Glomerular visceral epithelial cell (primary cell): ENCODE measurements around the gene ZBTB33.
A peak's percentile ranks its signal among the peaks of the same experiment; 100 is the strongest.

Source experiments
- DNase-seq: peaks from one replicate; pipeline ENCODE4 v3.0.0-alpha.2; 2016; ENCODE audit errors: extremely low spot score

Gene ZBTB33

GRCh38 chrX:120262859-120263708, 12.5 kb downstream of the ZBTB33 start:
- no peak for DNase-seq

DNA sequence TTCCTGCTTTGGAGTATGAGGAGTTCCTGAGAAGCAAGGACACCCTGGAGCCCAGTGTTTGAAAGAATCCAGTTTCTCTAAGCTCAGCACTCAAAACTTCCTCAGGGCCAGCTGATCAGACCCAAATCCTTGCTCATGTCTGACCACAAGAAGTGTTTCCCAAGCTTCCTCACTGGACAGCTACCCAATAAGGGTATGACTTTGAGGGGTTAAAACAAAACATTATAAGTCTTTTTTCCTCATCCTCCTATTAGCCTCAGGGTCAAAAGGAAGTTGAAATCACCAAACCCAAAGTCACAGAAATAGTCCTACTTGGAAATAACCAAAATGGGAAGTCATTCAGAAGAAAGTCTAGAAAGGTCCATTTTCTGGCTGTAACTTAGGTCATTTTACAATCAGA, 13.7 kb downstream of the ZBTB33 start:
- DNase-seq = no peak

- DNase-seq = no peak
Observed at GRCh38 chrX:120269373-120270035, 18.9 kb downstream of the ZBTB33 start.

- DNase-seq = no peak
Observed at GRCh38 chrX:120270567-120270966, 20.0 kb downstream of the ZBTB33 start.

GRCh38 chrX:120271218-120271617, 20.6 kb downstream of the ZBTB33 start:
- no peak for DNase-seq

DNA sequence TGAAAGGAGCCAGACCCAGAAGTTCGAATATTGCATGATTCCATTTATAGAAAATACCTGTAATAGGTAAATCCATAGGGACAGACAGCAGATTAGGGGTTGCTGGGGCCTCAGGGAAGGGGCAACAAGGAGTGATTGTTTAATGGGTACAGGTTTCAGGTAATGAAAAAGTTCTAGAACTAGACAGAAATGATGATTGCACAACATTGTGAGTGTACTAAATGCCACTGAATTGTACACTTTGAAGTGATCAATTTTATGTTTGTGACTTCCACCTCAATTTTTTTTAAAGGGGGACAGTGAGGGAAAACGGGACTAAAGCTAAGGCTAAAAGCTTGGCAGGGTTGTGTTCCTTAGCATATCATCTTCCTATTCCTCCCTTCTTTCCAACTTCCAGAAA, 23.5 kb downstream of the ZBTB33 start:
- no peak for DNase-seq

DNA sequence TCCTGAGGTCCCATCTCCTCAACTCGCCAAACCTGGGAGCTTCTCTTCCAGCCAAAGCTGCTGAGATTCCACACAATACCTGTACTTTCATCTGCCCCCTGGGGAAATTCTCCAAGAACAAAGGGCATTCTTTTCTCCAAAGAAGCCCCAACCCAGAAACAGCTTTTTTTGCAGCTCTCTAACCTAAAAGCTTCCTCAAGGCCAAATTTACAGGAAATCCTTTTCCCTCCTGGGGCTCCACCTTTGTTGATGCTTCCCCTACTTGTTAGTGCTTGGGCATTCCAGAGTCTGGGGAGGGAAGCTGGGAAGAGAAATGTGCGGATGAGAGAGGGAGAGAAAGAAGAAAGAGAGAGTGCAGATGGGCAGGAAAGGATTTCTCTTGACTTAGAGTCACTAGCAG, 24.3 kb downstream of the ZBTB33 start:
- no peak for DNase-seq

DNA sequence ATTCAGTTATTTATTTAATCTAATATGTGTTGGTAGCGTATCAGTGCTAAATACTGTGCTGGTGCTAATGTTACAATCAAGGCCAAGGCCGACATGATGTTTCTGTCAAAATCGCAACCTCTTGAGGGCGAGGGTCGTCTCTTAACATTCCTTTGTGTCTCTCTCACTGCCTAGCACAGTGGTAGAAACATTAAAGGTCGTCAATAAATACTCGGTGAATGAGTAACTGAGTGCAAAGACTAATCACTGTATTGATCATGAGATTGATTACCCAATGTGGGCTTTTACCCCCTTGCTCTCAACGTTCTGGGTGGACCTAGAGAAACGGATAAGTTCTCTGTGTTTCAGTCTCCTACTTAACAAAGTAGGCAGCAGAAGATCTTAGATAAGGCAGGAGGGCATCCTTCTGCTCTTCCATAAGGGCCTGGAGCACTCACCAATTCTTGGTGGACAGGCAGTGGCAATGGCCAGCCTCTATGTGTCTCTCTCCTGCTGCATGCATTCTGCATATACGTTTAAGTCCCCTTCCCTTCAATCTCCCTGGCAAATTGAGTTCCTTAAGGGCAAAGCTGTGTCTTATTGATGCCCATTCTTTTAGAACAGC, 30.5 kb downstream of the ZBTB33 start:
- no peak for DNase-seq

DNA sequence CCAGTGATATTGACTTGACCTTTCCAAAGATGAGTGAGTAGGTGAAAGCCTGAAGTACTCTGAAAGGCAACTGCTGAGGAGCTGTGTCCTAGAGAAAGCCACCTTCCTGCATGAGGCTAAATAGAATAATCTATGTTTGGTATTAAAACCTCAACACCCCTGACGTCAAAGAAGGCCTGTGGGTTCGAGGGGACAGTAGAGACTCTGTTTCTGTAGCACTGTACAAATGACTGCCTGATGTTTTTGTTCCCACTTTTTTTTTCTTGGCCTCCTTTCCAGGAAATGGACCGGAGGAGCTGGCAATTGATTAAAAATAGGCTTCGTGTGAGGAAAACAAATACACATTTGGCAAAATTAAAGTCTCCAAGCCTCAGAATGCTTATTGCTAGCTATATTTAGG, 31.1 kb downstream of the ZBTB33 start:
- DNase-seq = no peak

GRCh38 chrX:120282697-120283096, 32.1 kb downstream of the ZBTB33 start:
- no peak for DNase-seq

GRCh38 chrX:120286733-120287512, 36.3 kb downstream of the ZBTB33 start:
- no peak for DNase-seq

GRCh38 chrX:120287513-120288112, 37.0 kb downstream of the ZBTB33 start:
- DNase-seq = no peak

GRCh38 chrX:120290107-120290506, 39.5 kb downstream of the ZBTB33 start:
- no peak for DNase-seq

- DNase-seq = no peak
Observed at GRCh38 chrX:120291211-120291610, 40.6 kb downstream of the ZBTB33 start.

DNA sequence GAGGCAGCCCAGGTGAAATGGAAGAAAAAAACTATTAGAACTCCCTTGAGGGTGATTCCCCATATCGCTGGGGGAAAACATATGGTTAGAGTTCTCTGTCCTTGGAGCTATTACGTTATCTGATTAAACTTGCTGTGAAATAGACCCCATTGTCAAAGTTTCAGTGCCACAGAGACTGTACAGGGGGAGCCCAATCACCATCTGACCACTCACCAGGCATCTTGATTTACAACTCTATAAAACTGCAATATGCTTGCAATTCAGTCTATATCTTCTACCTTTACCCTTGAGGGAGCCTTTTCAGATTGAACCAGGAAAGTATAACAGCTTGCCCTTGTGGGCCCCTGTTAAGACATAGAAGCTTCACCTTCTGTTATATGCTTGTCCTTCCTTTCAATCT, 42.4 kb downstream of the ZBTB33 start:
- no peak for DNase-seq

GRCh38 chrX:120294651-120295050, 44.0 kb downstream of the ZBTB33 start:
- DNase-seq = no peak

DNA sequence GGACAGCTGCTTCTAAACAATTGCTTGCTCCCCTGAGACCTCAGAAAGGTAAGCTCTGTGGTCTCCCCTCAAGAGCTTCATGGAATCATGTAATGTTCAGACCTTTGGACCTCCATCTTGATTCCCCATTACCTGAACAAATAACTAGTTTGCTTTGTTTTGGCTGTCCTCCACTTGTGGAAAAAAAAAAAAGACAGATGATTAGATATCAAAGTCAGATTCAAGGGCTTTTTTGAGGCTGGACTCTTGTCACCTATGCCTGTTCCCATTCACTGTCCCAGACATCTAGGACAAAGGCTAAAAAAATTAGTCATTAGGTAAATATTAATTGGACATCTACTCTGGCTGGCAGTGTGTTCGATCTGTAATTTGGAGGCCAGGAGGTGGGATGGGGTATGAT, 47.3 kb downstream of the ZBTB33 start:
- DNase-seq = no peak

GRCh38 chrX:120299928-120300327, 49.3 kb downstream of the ZBTB33 start:
- DNase-seq = no peak

- no peak for DNase-seq
Observed at GRCh38 chrX:120301497-120301896, 50.9 kb downstream of the ZBTB33 start.

DNA sequence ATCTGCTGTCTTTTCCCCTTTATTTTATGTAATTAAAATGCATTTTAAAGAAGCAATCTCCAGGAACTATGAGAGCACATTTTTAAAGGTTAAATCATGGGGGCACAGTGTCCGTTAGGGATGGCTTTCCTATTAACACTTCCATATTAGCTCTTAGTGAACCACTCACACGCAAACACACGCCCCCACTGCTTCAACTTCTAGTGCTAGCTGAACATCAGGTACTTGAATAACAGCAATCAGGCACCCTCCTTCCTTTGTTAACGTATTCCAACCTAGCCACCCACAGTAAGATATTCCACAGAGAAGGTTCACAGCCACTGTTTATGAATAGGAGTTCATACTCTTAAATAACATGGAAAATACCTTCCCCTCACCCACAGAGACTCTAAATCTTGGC, 51.3 kb downstream of the ZBTB33 start:
- no peak for DNase-seq

GRCh38 chrX:120302434-120302833, 51.8 kb downstream of the ZBTB33 start:
- DNase-seq = peak; percentile 16

- no peak for DNase-seq
Observed at GRCh38 chrX:120304256-120304655, 53.6 kb downstream of the ZBTB33 start.
